Heart right ventricle (tissue), 16 donors: ENCODE data around the gene CAMKMT. TPM values are rescaled to one million over a fixed set of nuclear protein-coding genes. Genes with fewer than 3 reads are reported as not detected.

Experiments used
- ATAC-seq, 8 donors: fragments of 200-7000 bp; cut with Tn5 transposase; one replicate each; pipeline ENCODE4 v1.9.1; 2020; ENCODE audit warnings: mild to moderate bottlenecking in 8 of 8, moderate library complexity in 8 of 8, moderate number of reproducible peaks in 1 of 8
- DNase-seq, 2 donors: peaks; one replicate each; pipeline ENCODE4 v3.0.0-alpha.2; 2020
- H3K27ac ChIP-seq, 10 donors: fragments of 200-600 bp; sonication (generic) in 2 of 10; one replicate each; pipeline versions ENCODE4 v1.5.0 to v1.8.0; 2020 to 2022; ENCODE audit warnings: mild to moderate bottlenecking in 3 of 10
- H3K27me3 ChIP-seq, 7 donors: fragments of 200-600 bp; one replicate each; pipeline ENCODE4 v1.8.0; 2021 to 2022; ENCODE audit warnings: mild to moderate bottlenecking in 2 of 7
- H3K36me3 ChIP-seq, 9 donors: fragments of 200-600 bp; sonication (generic) in 1 of 9; one replicate each; pipeline versions ENCODE4 v1.5.0 to v1.8.0; 2020 to 2022; ENCODE audit warnings: mild to moderate bottlenecking in 2 of 9
- H3K4me1 ChIP-seq, 9 donors: fragments of 200-600 bp; sonication (generic) in 1 of 9; one replicate each; pipeline versions ENCODE4 v1.5.0 to v1.8.0; 2020 to 2022; ENCODE audit warnings: mild to moderate bottlenecking in 4 of 9
- H3K4me3 ChIP-seq, 10 donors: fragments of 200-600 bp; sonication (generic) in 2 of 10; one replicate each; pipeline versions ENCODE4 v1.5.0 to v1.8.0; 2020 to 2022; ENCODE audit warnings: mild to moderate bottlenecking in 7 of 10, moderate library complexity in 2 of 10
- H3K9me3 ChIP-seq, 11 donors: fragments of 200-600 bp in 10 of 11; sonication (generic) in 2 of 11; one replicate each; pipeline versions ENCODE4 v1.5.0 to v1.8.0; 2013 to 2022; ENCODE audit warnings: mild to moderate bottlenecking in 2 of 11, control low read depth in 1 of 11, moderate library complexity in 1 of 11
- CTCF ChIP-seq, 9 donors: fragments of 200-600 bp; sonication (generic) in 2 of 9; IDR thresholded peaks; one replicate each; pipeline versions ENCODE4 v1.5.0 to v1.8.0; 2021 to 2022; ENCODE audit warnings: antibody characterized with exemption in 9 of 9, mild to moderate bottlenecking in 5 of 9, moderate library complexity in 1 of 9
- WGBS, 2 donors: extraction: QIAGEN DNeasy Blood & Tissue Kit; methylation state at CpG; one replicate each; pipeline ENCODE4 v1.1.7; 2013; ENCODE audit warnings: inconsistent platforms in 1 of 2; 5-methylcytosine and 5-hydroxymethylcytosine counted together
- intact Hi-C, 10 donors: fragments of 100-400 bp; cut with DNase I; formaldehyde crosslinking; loops; one replicate each; pipeline versions ENCODE4 v1.11.1 to v1.14.2; 2022
- polyA plus RNA-seq, 2 donors: library from polyadenylated mRNA; stranded (reverse); fragments of 200-250 nt; gene quantifications; one replicate each; pipeline ENCODE4 v1.2.3, GENCODE V29; 2013
- total RNA-seq, 10 donors: library from RNA; stranded (reverse); fragmentation: NEBNext Ultra II Directional in 3 of 10; extraction: Animal tissue kit (Norgen Biotek cat#: 25700) in 3 of 10; gene quantifications; one replicate each; pipeline versions ENCODE4 v1.2.1 to v1.2.4, GENCODE V29; 2021 to 2023
- donor health status: Arrhythmogenic right ventricular cardiomyopathy.
- donor health status: ischemic (EF 13 %, LVEDD 7.1; RV severe dilation, severe dysfunction).
- donor health status: healthy with polysubstance abuse.
- donor health status: DM: no; HTN: yes; CAD: no.
- donor health status: DM: no; HTN: no; CAD: no.
- donor health status: ischemic (EF 25% LVEDD 6.9; RV normal size, moderate dysfunction).
- donor health status: ischemic (EF 25% LVEDD 5.7; RV mildly dilated, moderate dysfunction).
- donor health status: healthy.
- donor health status: DM: yes; HTN: yes; CAD: no.
- donor health status: Ischemic cardiomyopathy.
- donor health status: ischemic (EF 35%, LVEDD 5.7; RV mildly dilated, moderate dysfunction).
- donor health status: nonischemic (EF 11% LVEDD 7.7; RV severe dilation, severe dysfunction).
- donor health status: DM: yes; HTN: yes; CAD: no.
- donor health status: PGD.
- donor health status: ischemic (EF 29% LVEDD 5.4; RV normal size, mild dysfunction).
- donor health status: nonischemic (EF 23%, LVEDD 6.1; RV moderate dilation, normal function).

Gene CAMKMT
- total and polyA plus RNA-seq, 12 donors, result 4.1 to 6.4 (median 4.8) TPM

GRCh38 chr2:44645937-44646336, 284.2 kb downstream of the CAMKMT start:
- no peak overlapping the region for H3K4me3 ChIP-seq
- intact Hi-C loops, result no loop called here
- H3K27ac ChIP-seq, result no peak overlapping the region
- no peak for TF ChIP-seq CTCF (IDR thresholded peaks at IDR 0.05)
- H3K4me1 ChIP-seq, result peaks cover 0 to 10% (median 0%) of the 10 kb centered on the region in 9 donors
- no peaks in the 10 kb centered on the region for H3K9me3 ChIP-seq
- ATAC-seq (no peak), DNase-seq (no peak)
- 66 to 72% methylated on average over 2 of the region's 2 CpGs for WGBS, 2 donors
- no peaks in the 10 kb centered on the region for H3K27me3 ChIP-seq
- H3K36me3 ChIP-seq, result no peaks in the 10 kb centered on the region

GRCh38 chr2:44649381-44649780, 287.6 kb downstream of the CAMKMT start:
- DNase-seq (no peak), ATAC-seq (no peak)
- H3K27me3 ChIP-seq, result no peaks in the 10 kb centered on the region
- H3K4me3 ChIP-seq, result no peak overlapping the region
- no peak overlapping the region for H3K27ac ChIP-seq
- 64 to 67% methylated on average over 2 of the region's 2 CpGs for WGBS, 2 donors
- intact Hi-C loops, result no loop called here
- TF ChIP-seq CTCF (IDR thresholded peaks at IDR 0.05), result no peak
- H3K4me1 ChIP-seq, result no peaks in the 10 kb centered on the region
- no peaks in the 10 kb centered on the region for H3K36me3 ChIP-seq
- H3K9me3 ChIP-seq, result no peaks in the 10 kb centered on the region

GRCh38 chr2:44650796-44651195, 289.0 kb downstream of the CAMKMT start:
- no peak for DNase-seq
- intact Hi-C loops, result no loop called here
- H3K4me1 ChIP-seq, result peaks cover 0 to 4% (median 0%) of the 10 kb centered on the region in 9 donors
- no peak overlapping the region for H3K27ac ChIP-seq
- no peak for ATAC-seq
- 63 to 71% methylated on average over 1 of the region's 1 CpG for WGBS, 2 donors
- no peaks in the 10 kb centered on the region for H3K36me3 ChIP-seq
- TF ChIP-seq CTCF (IDR thresholded peaks at IDR 0.05), result no peak
- no peak overlapping the region for H3K4me3 ChIP-seq
- H3K9me3 ChIP-seq, result no peaks in the 10 kb centered on the region
- H3K27me3 ChIP-seq, result no peaks in the 10 kb centered on the region

- Histone ChIP-seq H3K27ac (no peak overlapping the region), H3K36me3 (no peaks in the 10 kb centered on the region), H3K4me1 (peaks cover 0 to 6% (median 0%) of the 10 kb centered on the region in 9 donors), H3K4me3 (no peak overlapping the region), H3K9me3 (no peaks in the 10 kb centered on the region), H3K27me3 (no peaks in the 10 kb centered on the region)
- intact Hi-C loops, result no loop called here
- 96% methylated on average over 1 of the region's 1 CpG for WGBS, 2 donors
- DNase-seq (no peak), ATAC-seq (no peak)
- no peak for TF ChIP-seq CTCF (IDR thresholded peaks at IDR 0.05)
Observed at GRCh38 chr2:44651974-44652373, 290.2 kb downstream of the CAMKMT start.
